GM18951 (cell line): ENCODE measurements around the gene CLEC1A.

Experiments used
- POLR2A ChIP-seq: IDR thresholded peaks from 4 replicates; pipeline ENCODE4 v1.6.1; 2011; ENCODE audit warnings: mild to moderate bottlenecking; ENCODE audit not compliant: insufficient read length, insufficient read depth; ENCODE audit errors: extremely low read depth
- in situ Hi-C: fragments of 300-500 bp; cut with MboI; formaldehyde crosslinking; loops from one replicate; pipeline ENCODE4 v1.12.0; 2022; ENCODE audit warnings: low sequenced_read_pairs, mixed read lengths, inconsistent platforms; ENCODE audit not compliant: unreplicated experiment

CLEC1A gene

GRCh38 chr12:10067264-10067663, 31.5 kb downstream of the CLEC1A start:
- in situ Hi-C loops = no loop called here
- no peak for TF ChIP-seq POLR2A

- TF ChIP-seq POLR2A = no peak
- in situ Hi-C loops = no loop called here
Observed at GRCh38 chr12:10065241-10065640, 33.5 kb downstream of the CLEC1A start.

GRCh38 chr12:10058387-10058786, 40.4 kb downstream of the CLEC1A start:
- no peak for TF ChIP-seq POLR2A
- in situ Hi-C loops = no loop called here

- no peak for TF ChIP-seq POLR2A
- in situ Hi-C loops = no loop called here
Observed at GRCh38 chr12:10052193-10052913, 46.4 kb downstream of the CLEC1A start.

GRCh38 chr12:10048526-10048925, 50.3 kb downstream of the CLEC1A start:
- in situ Hi-C loops = no loop called here

GRCh38 chr12:10042167-10042566, 56.6 kb downstream of the CLEC1A start:
- in situ Hi-C loops = no loop called here
- TF ChIP-seq POLR2A = no peak

More at GRCh38 chr12:10048526-10048925, 50.3 kb downstream of the CLEC1A start:
- no peak for TF ChIP-seq POLR2A

GRCh38 chr12:10033783-10034545, 64.8 kb downstream of the CLEC1A start:
- no peak for TF ChIP-seq POLR2A
- in situ Hi-C loops = no loop called here

GRCh38 chr12:10031771-10032175, 67.0 kb downstream of the CLEC1A start:
- no peak for TF ChIP-seq POLR2A
- in situ Hi-C loops = no loop called here

GRCh38 chr12:10031321-10031720, 67.5 kb downstream of the CLEC1A start:
- TF ChIP-seq POLR2A = no peak
- in situ Hi-C loops = no loop called here

- no peak for TF ChIP-seq POLR2A
- in situ Hi-C loops = no loop called here
Observed at GRCh38 chr12:10030446-10030845, 68.3 kb downstream of the CLEC1A start, which contains the start of gene CLEC9A. Gene CLEC9A, plus strand, starts transcription at chr12:10030682. Its CDS starts 22,006 bp downstream, at chr12:10052688.

- in situ Hi-C loops = loop anchor here (10.0 kb wide), 1 partner anchor 117 kb away; no protein-coding TSS in a partner anchor
- TF ChIP-seq POLR2A = no peak
Observed at GRCh38 chr12:10027721-10028120, 71.1 kb downstream of the CLEC1A start.

- in situ Hi-C loops = loop anchor here (10.0 kb wide), 1 partner anchor 117 kb away; no protein-coding TSS in a partner anchor
- TF ChIP-seq POLR2A = no peak
Observed at GRCh38 chr12:10027311-10027710, 71.5 kb downstream of the CLEC1A start.

GRCh38 chr12:10026666-10027065, 72.1 kb downstream of the CLEC1A start:
- in situ Hi-C loops = loop anchor here (10.0 kb wide), 1 partner anchor 118 kb away; no protein-coding TSS in a partner anchor

GRCh38 chr12:10025236-10025635, 73.5 kb downstream of the CLEC1A start:
- in situ Hi-C loops = loop anchor here (10.0 kb wide), 1 partner anchor 120 kb away; no protein-coding TSS in a partner anchor
- no peak for TF ChIP-seq POLR2A

GRCh38 chr12:10021342-10021741, 77.4 kb downstream of the CLEC1A start:
- in situ Hi-C loops = loop anchor here (10.0 kb wide), 1 partner anchor 123 kb away; no protein-coding TSS in a partner anchor
- no peak for TF ChIP-seq POLR2A
